Spleen (tissue), 11 donors: ENCODE measurements around the gene SEC24C. TPM values are rescaled to one million over a fixed set of nuclear protein-coding genes. Genes with fewer than 3 reads are reported as not detected.
"Not testable (repeated sequence)": the region's sequence is repeated elsewhere in the genome, so short reads cannot be mapped to it uniquely, and the experiment has no call there.

Experiments used
- DNase-seq: peaks from one replicate; pipeline ENCODE4 v3.0.0-alpha.2; 2020
- H3K27ac ChIP-seq, 8 donors: fragments of 200-600 bp; sonication (generic) in 7 of 8; 1 replicate in 4 of 8; 2 replicates in 4 of 8; pipeline versions ENCODE4 v1.5.0 to v1.8.0; 2016 to 2021; ENCODE audit warnings: inconsistent platforms in 4 of 8, mild to moderate bottlenecking in 4 of 8, moderate library complexity in 1 of 8
- H3K27me3 ChIP-seq, 7 donors: fragments of 200-600 bp; sonication (generic) in 6 of 7; replicated peaks in 1 of 7; 1 replicate in 4 of 7; 2 replicates in 3 of 7; pipeline versions ENCODE4 v1.5.0 to v1.8.0; 2016 to 2021; ENCODE audit warnings: inconsistent platforms in 3 of 7, mild to moderate bottlenecking in 1 of 7
- H3K36me3 ChIP-seq, 6 donors: fragments of 200-600 bp; sonication (generic) in 5 of 6; 1 replicate in 4 of 6; 2 replicates in 2 of 6; pipeline versions ENCODE4 v1.5.0 to v1.8.0; 2016 to 2021; ENCODE audit warnings: inconsistent platforms in 2 of 6
- H3K4me1 ChIP-seq, 6 donors: fragments of 200-600 bp; sonication (generic) in 5 of 6; 1 replicate in 3 of 6; 2 replicates in 3 of 6; pipeline versions ENCODE4 v1.5.0 to v1.8.0; 2016 to 2021; ENCODE audit warnings: inconsistent platforms in 3 of 6
- H3K4me3 ChIP-seq, 8 donors: fragments of 200-600 bp; sonication (generic) in 7 of 8; 1 replicate in 4 of 8; 2 replicates in 4 of 8; pipeline versions ENCODE4 v1.5.0 to v1.8.0; 2016 to 2021; ENCODE audit warnings: inconsistent platforms in 4 of 8, mild to moderate bottlenecking in 4 of 8, moderate library complexity in 2 of 8
- H3K9me3 ChIP-seq, 8 donors: fragments of 200-600 bp; sonication (generic) in 7 of 8; 1 replicate in 4 of 8; 2 replicates in 4 of 8; pipeline versions ENCODE4 v1.5.0 to v1.8.0; 2016 to 2021; ENCODE audit warnings: inconsistent platforms in 4 of 8
- CTCF ChIP-seq, 11 experiments: fragments of 200-600 bp in 7 of 11; fragments of 450-650 bp in 4 of 11; sonication (generic) in 4 of 11; IDR thresholded peaks in 8 of 11; conservative IDR thresholded peaks in 3 of 11; 1 replicate in 7 of 11; 2 replicates in 4 of 11; pipeline versions ENCODE4 v1.4.0 to v1.8.0; 2016 to 2021; ENCODE audit warnings: antibody characterized with exemption in 11 of 11, inconsistent platforms in 4 of 11, mild to moderate bottlenecking in 1 of 11
- POLR2A ChIP-seq, 3 donors: fragments of 450-650 bp; IDR thresholded peaks; one replicate each; pipeline ENCODE4 v1.5.1; 2017; ENCODE audit warnings: antibody characterized with exemption in 3 of 3, mild to moderate bottlenecking in 1 of 3
- POLR2AphosphoS5 ChIP-seq, 3 donors: sonication (generic); formaldehyde crosslinking; IDR thresholded peaks; one replicate each; pipeline ENCODE4 v1.5.1; 2017; ENCODE audit warnings: antibody characterized with exemption in 3 of 3
- WGBS, 5 donors: extraction: QIAGEN DNeasy Blood & Tissue Kit in 3 of 5; methylation state at CpG; one replicate each; pipeline versions ENCODE4 v1.1.5 to v1.1.7; 2013 to 2018; 5-methylcytosine and 5-hydroxymethylcytosine counted together
- intact Hi-C: fragments of 100-400 bp; cut with DNase I; formaldehyde crosslinking; loops from one replicate; pipeline ENCODE4 v1.15.0; 2023; ENCODE audit warnings: low total_unique reads
- polyA plus RNA-seq, 3 donors: library from polyadenylated mRNA; stranded (reverse); fragments of 200-250 nt; gene quantifications; one replicate each; pipeline ENCODE4 v1.2.1, GENCODE V29; 2013
- total RNA-seq, 7 donors: library from RNA; depleted of rRNA in 3 of 7; stranded (reverse); fragments of >200 nt in 3 of 7; fragmentation: NEBNext Ultra II Directional in 4 of 7; extraction: Animal tissue kit (Norgen Biotek cat#: 25700) in 4 of 7; gene quantifications; one replicate each; pipeline versions ENCODE4 v1.1.0 to v1.2.1, GENCODE V29; 2016 to 2021
- donor health status: healthy with polysubstance abuse.
- donor health status: DM: no; HTN: no; CAD: no; lungs with moderate emphysema.
- donor health status: DM: no; HTN: no; CAD: no.
- donor health status: Bipolar disorder and iron deficiency.
- donor health status: healthy.
- donor health status: DM: no; HTN: no; CAD: no.
- donor health status: DM: yes; HTN: yes; CAD: no.

The SEC24C gene
- total and polyA plus RNA-seq, 10 donors = 20.4 to 75.6 (median 62.4) TPM

- TF ChIP-seq POLR2AphosphoS5 (IDR thresholded peaks at IDR 0.05) (no peak), POLR2A (IDR thresholded peaks at IDR 0.05) (no peak), CTCF (IDR thresholded peaks at IDR 0.05 in 8 of 11, conservative IDR thresholded peaks at IDR 0.05 in 3 of 11) (no peak)
- no peak overlapping the region for H3K4me3 ChIP-seq
- 86 to 95% (median 90%) methylated on average over 44 to 84 of the region's 84 CpGs for WGBS, 5 donors
- intact Hi-C loops = no loop called here
- peaks cover 13 to 63% (median 37%) of the 10 kb centered on the region in 6 donors for H3K4me1 ChIP-seq
- no peak for DNase-seq
- H3K27me3 ChIP-seq = no peaks in the 10 kb centered on the region
- H3K9me3 ChIP-seq = no peaks in the 10 kb centered on the region
- no peak overlapping the region for H3K27ac ChIP-seq
- peaks cover 0 to 71% (median 23%) of the 10 kb centered on the region in 6 donors for H3K36me3 ChIP-seq
Measured at GRCh38 chr10:73732931-73733623, 11.1 kb upstream of the SEC24C start.

GRCh38 chr10:73734028-73734720, 10.0 kb upstream of the SEC24C start:
- Histone ChIP-seq H3K36me3 (peaks cover 0 to 69% (median 23%) of the 10 kb centered on the region in 6 donors), H3K4me1 (peaks cover 13 to 53% (median 32%) of the 10 kb centered on the region in 6 donors), H3K4me3 (no peak overlapping the region), H3K27ac (no peak overlapping the region), H3K9me3 (no peaks in the 10 kb centered on the region), H3K27me3 (no peaks in the 10 kb centered on the region)
- no peak for TF ChIP-seq POLR2A (IDR thresholded peaks at IDR 0.05)
- no peak for TF ChIP-seq CTCF (IDR thresholded peaks at IDR 0.05 in 8 of 11, conservative IDR thresholded peaks at IDR 0.05 in 3 of 11)
- no peak for TF ChIP-seq POLR2AphosphoS5 (IDR thresholded peaks at IDR 0.05)
- WGBS, 5 donors = 89 to 93% (median 92%) methylated on average over 15 to 16 of the region's 16 CpGs
- intact Hi-C loops = no loop called here
- DNase-seq = no peak

GRCh38 chr10:73734796-73735305, 9.3 kb upstream of the SEC24C start:
- Histone ChIP-seq H3K27me3 (no peaks in the 10 kb centered on the region), H3K4me1 (peaks cover 10 to 46% (median 26%) of the 10 kb centered on the region in 6 donors), H3K27ac (no peak overlapping the region), H3K4me3 (no peak overlapping the region), H3K9me3 (no peaks in the 10 kb centered on the region), H3K36me3 (peaks cover 0 to 74% (median 23%) of the 10 kb centered on the region in 6 donors)
- DNase-seq = no peak
- TF ChIP-seq CTCF (IDR thresholded peaks at IDR 0.05 in 8 of 11, conservative IDR thresholded peaks at IDR 0.05 in 3 of 11) (no peak), POLR2A (IDR thresholded peaks at IDR 0.05) (no peak)
- intact Hi-C loops = no loop called here
- WGBS, 5 donors = 83 to 92% (median 86%) methylated on average over 4 to 5 of the region's 5 CpGs

- H3K4me3 ChIP-seq, intact Hi-C loops, H3K27me3 ChIP-seq, DNase-seq, H3K27ac ChIP-seq, H3K9me3 ChIP-seq: not testable (repeated sequence)
- Histone ChIP-seq H3K4me1 (peaks cover 8 to 29% (median 25%) of the 10 kb centered on the region in 6 donors), H3K36me3 (peaks cover 0 to 48% (median 8%) of the 10 kb centered on the region in 6 donors)
- 94 to 97% (median 96%) methylated on average over 14 to 18 of the region's 18 CpGs for WGBS, 5 donors
Measured at GRCh38 chr10:73740501-73741254, 3.5 kb upstream of the SEC24C start.
